OCI-LY1 (cell line): ENCODE measurements around the gene TRPV5.

Source experiments
- EZH2 ChIP-seq: fragments of 200-600 bp; sonication (generic), shearing (Covaris generic); IDR thresholded peaks from 2 replicates; pipeline ENCODE4 v1.8.0; 2017; ENCODE audit warnings: borderline replicate concordance, mixed run types, mild to moderate bottlenecking, antibody characterized with exemption, low read length, moderate library complexity, mixed read lengths
- TF ChIP-seq, protein P1 (sequence below): fragments of 200-600 bp; sonication (generic), shearing (Covaris generic); IDR thresholded peaks from 2 replicates; pipeline ENCODE4 v1.5.1; 2017; ENCODE audit warnings: mild to moderate bottlenecking, antibody characterized with exemption, low read length, moderate library complexity, mixed read lengths

DNA sequence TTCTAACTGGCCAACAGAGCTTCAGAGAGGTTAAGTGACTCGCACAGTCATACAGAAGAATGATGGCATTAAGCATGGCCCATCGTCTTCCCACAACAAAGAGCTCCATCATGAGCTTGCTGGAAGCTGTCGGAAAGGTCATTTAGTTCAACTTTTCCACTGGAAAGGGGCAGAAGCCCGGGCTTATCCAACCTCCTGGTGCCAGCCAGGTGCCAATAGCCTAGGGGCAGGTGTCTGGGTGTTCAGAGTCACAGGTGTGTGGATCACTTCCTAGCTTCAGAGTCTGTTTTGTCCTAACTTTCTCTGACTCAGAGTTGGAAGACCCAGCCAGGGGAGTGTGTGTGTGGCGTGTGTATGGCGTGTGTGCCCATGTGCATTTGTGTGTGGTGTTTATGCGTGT lies 46.7 kb downstream of the TRPV5 start:
- TF ChIP-seq, protein P1, sequence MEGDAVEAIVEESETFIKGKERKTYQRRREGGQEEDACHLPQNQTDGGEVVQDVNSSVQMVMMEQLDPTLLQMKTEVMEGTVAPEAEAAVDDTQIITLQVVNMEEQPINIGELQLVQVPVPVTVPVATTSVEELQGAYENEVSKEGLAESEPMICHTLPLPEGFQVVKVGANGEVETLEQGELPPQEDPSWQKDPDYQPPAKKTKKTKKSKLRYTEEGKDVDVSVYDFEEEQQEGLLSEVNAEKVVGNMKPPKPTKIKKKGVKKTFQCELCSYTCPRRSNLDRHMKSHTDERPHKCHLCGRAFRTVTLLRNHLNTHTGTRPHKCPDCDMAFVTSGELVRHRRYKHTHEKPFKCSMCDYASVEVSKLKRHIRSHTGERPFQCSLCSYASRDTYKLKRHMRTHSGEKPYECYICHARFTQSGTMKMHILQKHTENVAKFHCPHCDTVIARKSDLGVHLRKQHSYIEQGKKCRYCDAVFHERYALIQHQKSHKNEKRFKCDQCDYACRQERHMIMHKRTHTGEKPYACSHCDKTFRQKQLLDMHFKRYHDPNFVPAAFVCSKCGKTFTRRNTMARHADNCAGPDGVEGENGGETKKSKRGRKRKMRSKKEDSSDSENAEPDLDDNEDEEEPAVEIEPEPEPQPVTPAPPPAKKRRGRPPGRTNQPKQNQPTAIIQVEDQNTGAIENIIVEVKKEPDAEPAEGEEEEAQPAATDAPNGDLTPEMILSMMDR: no peak
- TF ChIP-seq EZH2: no peak
